ENCODE results near the gene DCAF4.
A peak's percentile ranks its signal among the peaks of the same experiment; 100 is the strongest.

Gene DCAF4

GRCh38 chr14:72962829-72963312 lies 36.6 kb downstream of the DCAF4 start:
- ChIA-PET CTCF (interaction anchor here (2.4 kb wide), 1 partner anchor 14 kb away, joined by 19 read pairs; no protein-coding TSS in a partner anchor), POLR2A (interaction anchor here (1.1 kb wide), 1 partner anchor 64 kb away, joined by 3 read pairs; the partner anchor contains the start of gene ZFYVE1)
- TF ChIP-seq TARDBP (IDR thresholded peaks at IDR 0.05) (no peak), PKNOX1 (IDR thresholded peaks at IDR 0.05) (no peak), FOXK2 (IDR thresholded peaks at IDR 0.05) (no peak), NFRKB (IDR thresholded peaks at IDR 0.05) (no peak), L3MBTL2 (conservative IDR thresholded peaks at IDR 0.05) (no peak), SP1 (IDR thresholded peaks at IDR 0.05) (no peak), FOXA1 (IDR thresholded peaks at IDR 0.05) (no peak), BHLHE40 (IDR thresholded peaks at IDR 0.05; ENCODE audit: borderline replicate concordance) (no peak), ZNF384 (IDR thresholded peaks at IDR 0.05) (no peak), LEF1 (IDR thresholded peaks at IDR 0.05; ENCODE audit: borderline replicate concordance) (no peak)
- peak; percentile 30 for DNase-seq (ENCODE audit: extremely low spot score)

- ChIA-PET CTCF (no interaction called here), POLR2A (no interaction called here)
- DNase-seq (ENCODE audit: extremely low spot score), result no peak
- TF ChIP-seq CTBP1 (IDR thresholded peaks at IDR 0.05; ENCODE audit: borderline replicate concordance), result no peak
- TF ChIP-seq BHLHE40 (IDR thresholded peaks at IDR 0.05; ENCODE audit: borderline replicate concordance), result no peak
- no peak for TF ChIP-seq L3MBTL2 (conservative IDR thresholded peaks at IDR 0.05)
- TF ChIP-seq SUZ12 (IDR thresholded peaks at IDR 0.05), result no peak
- no peak for TF ChIP-seq LEF1 (IDR thresholded peaks at IDR 0.05; ENCODE audit: borderline replicate concordance)
Measured at GRCh38 chr14:72965249-72965648, 39.0 kb downstream of the DCAF4 start.

- DNase-seq (ENCODE audit: extremely low spot score), result no peak
- TF ChIP-seq TARDBP (IDR thresholded peaks at IDR 0.05), result no peak
- no peak for TF ChIP-seq ZNF384 (IDR thresholded peaks at IDR 0.05)
- TF ChIP-seq FOXM1 (IDR thresholded peaks at IDR 0.05; ENCODE audit: borderline replicate concordance), result no peak
- TF ChIP-seq FOXK2 (IDR thresholded peaks at IDR 0.05), result no peak
- no peak for TF ChIP-seq SP1 (IDR thresholded peaks at IDR 0.05)
- no peak for TF ChIP-seq NFRKB (IDR thresholded peaks at IDR 0.05)
- TF ChIP-seq CTBP1 (IDR thresholded peaks at IDR 0.05; ENCODE audit: borderline replicate concordance), result no peak
- TF ChIP-seq ELF4 (IDR thresholded peaks at IDR 0.05), result no peak
- no peak for TF ChIP-seq SUZ12 (IDR thresholded peaks at IDR 0.05)
- TF ChIP-seq BHLHE40 (IDR thresholded peaks at IDR 0.05; ENCODE audit: borderline replicate concordance), result no peak
- TF ChIP-seq FOXA1 (IDR thresholded peaks at IDR 0.05), result no peak
- TF ChIP-seq L3MBTL2 (conservative IDR thresholded peaks at IDR 0.05), result no peak
- TF ChIP-seq ARNT (IDR thresholded peaks at IDR 0.05), result no peak
- TF ChIP-seq LEF1 (IDR thresholded peaks at IDR 0.05; ENCODE audit: borderline replicate concordance), result no peak
- no peak for TF ChIP-seq PKNOX1 (IDR thresholded peaks at IDR 0.05)
- no peak for TF ChIP-seq HDGF (IDR thresholded peaks at IDR 0.05; ENCODE audit: borderline replicate concordance)
- ChIA-PET POLR2A (no interaction called here), CTCF (no interaction called here)
Measured at GRCh38 chr14:72966038-72966437, 39.8 kb downstream of the DCAF4 start.

GRCh38 chr14:72968316-72968715 lies 42.1 kb downstream of the DCAF4 start:
- CTCF ChIA-PET, result interaction anchor here (0.5 kb wide), 1 partner anchor 454 kb away, joined by 3 read pairs; no protein-coding TSS in a partner anchor
- POLR2A ChIA-PET, result no interaction called here
- DNase-seq (ENCODE audit: extremely low spot score), result no peak
- TF ChIP-seq CTBP1 (IDR thresholded peaks at IDR 0.05; ENCODE audit: borderline replicate concordance) (no peak), FOXM1 (IDR thresholded peaks at IDR 0.05; ENCODE audit: borderline replicate concordance) (no peak), SUZ12 (IDR thresholded peaks at IDR 0.05) (no peak), LEF1 (IDR thresholded peaks at IDR 0.05; ENCODE audit: borderline replicate concordance) (no peak), FOXK2 (IDR thresholded peaks at IDR 0.05) (no peak), ZNF384 (IDR thresholded peaks at IDR 0.05) (no peak), NFRKB (IDR thresholded peaks at IDR 0.05) (no peak), ELF4 (IDR thresholded peaks at IDR 0.05) (no peak), L3MBTL2 (conservative IDR thresholded peaks at IDR 0.05) (no peak), PKNOX1 (IDR thresholded peaks at IDR 0.05) (no peak), FOXA1 (IDR thresholded peaks at IDR 0.05) (no peak), HDGF (IDR thresholded peaks at IDR 0.05; ENCODE audit: borderline replicate concordance) (no peak), BHLHE40 (IDR thresholded peaks at IDR 0.05; ENCODE audit: borderline replicate concordance) (no peak), TARDBP (IDR thresholded peaks at IDR 0.05) (no peak), ARNT (IDR thresholded peaks at IDR 0.05) (no peak), SP1 (IDR thresholded peaks at IDR 0.05) (no peak)

GRCh38 chr14:72970058-72970630 lies 43.9 kb downstream of the DCAF4 start:
- TF ChIP-seq L3MBTL2 (conservative IDR thresholded peaks at IDR 0.05), result no peak
- TF ChIP-seq ARNT (IDR thresholded peaks at IDR 0.05), result no peak
- TF ChIP-seq FOXK2 (IDR thresholded peaks at IDR 0.05), result no peak
- ChIA-PET POLR2A (no interaction called here), CTCF (no interaction called here)
- no peak for DNase-seq (ENCODE audit: extremely low spot score)

- ChIA-PET CTCF (no interaction called here), POLR2A (interaction anchor here (0.9 kb wide), 1 partner anchor 598 kb away, joined by 3 read pairs; the partner anchor contains the start of gene ACOT2)
- TF ChIP-seq NFRKB (IDR thresholded peaks at IDR 0.05), result no peak
- TF ChIP-seq FOXA1 (IDR thresholded peaks at IDR 0.05), result no peak
- TF ChIP-seq SP1 (IDR thresholded peaks at IDR 0.05), result no peak
- no peak for TF ChIP-seq TARDBP (IDR thresholded peaks at IDR 0.05)
- no peak for TF ChIP-seq FOXK2 (IDR thresholded peaks at IDR 0.05)
- TF ChIP-seq CTBP1 (IDR thresholded peaks at IDR 0.05; ENCODE audit: borderline replicate concordance), result no peak
- no peak for TF ChIP-seq ARNT (IDR thresholded peaks at IDR 0.05)
- TF ChIP-seq BHLHE40 (IDR thresholded peaks at IDR 0.05; ENCODE audit: borderline replicate concordance), result no peak
- no peak for DNase-seq (ENCODE audit: extremely low spot score)
Measured at GRCh38 chr14:72970824-72971434, 44.7 kb downstream of the DCAF4 start.
